Psoas muscle (tissue), 8 donors: Measurements from ENCODE around the gene ELOVL6. TPM values are rescaled to one million over a fixed set of nuclear protein-coding genes. Genes with fewer than 3 reads are reported as not detected.

Experiments
- ATAC-seq, 4 donors: fragments of 200-7000 bp; cut with Tn5 transposase; one replicate each; pipeline ENCODE4 v1.9.1; 2020; ENCODE audit warnings: moderate library complexity in 3 of 4, mild to moderate bottlenecking in 2 of 4
- DNase-seq, 2 donors: peaks; one replicate each; pipeline ENCODE4 v3.0.0-alpha.2; 2020
- H3K27ac ChIP-seq: fragments of 200-600 bp; one replicate; pipeline ENCODE4 v1.8.0; 2022
- H3K27me3 ChIP-seq, 3 donors: fragments of 200-600 bp in 1 of 3; one replicate each; pipeline versions ENCODE4 v1.6.1 to v1.8.0; 2013 to 2022; ENCODE audit warnings: low read length in 2 of 3, mild to moderate bottlenecking in 2 of 3, moderate library complexity in 1 of 3; ENCODE audit not compliant: insufficient read depth in 3 of 3
- H3K36me3 ChIP-seq, 2 donors: fragments of 200-600 bp in 1 of 2; one replicate each; pipeline versions ENCODE4 v1.6.1 to v1.8.0; 2013 to 2022; ENCODE audit warnings: low read depth in 1 of 2, mild to moderate bottlenecking in 1 of 2, moderate library complexity in 1 of 2; ENCODE audit not compliant: insufficient read depth in 1 of 2
- H3K4me1 ChIP-seq: fragments of 200-600 bp; one replicate; pipeline ENCODE4 v1.8.0; 2022
- H3K4me3 ChIP-seq: fragments of 200-600 bp; one replicate; pipeline ENCODE4 v1.8.0; 2022; ENCODE audit warnings: mild to moderate bottlenecking
- H3K9me3 ChIP-seq: fragments of 200-600 bp; one replicate; pipeline ENCODE4 v1.8.0; 2022
- CTCF ChIP-seq: fragments of 200-600 bp; IDR thresholded peaks from one replicate; pipeline ENCODE4 v1.8.0; 2022; ENCODE audit warnings: antibody characterized with exemption
- WGBS, 3 donors: extraction: QIAGEN DNeasy Blood & Tissue Kit; methylation state at CpG; one replicate each; pipeline versions ENCODE4 v1.1.6 to v1.1.7; 2013; 5-methylcytosine and 5-hydroxymethylcytosine counted together
- intact Hi-C, 2 donors: fragments of 100-400 bp; cut with DNase I; formaldehyde crosslinking; loops; one replicate each; pipeline versions ENCODE4 v1.11.0 to v1.14.2; 2022
- polyA plus RNA-seq, 3 donors: library from polyadenylated mRNA; stranded (reverse); fragments of 200-250 nt; gene quantifications; one replicate each; pipeline ENCODE4 v1.2.3, GENCODE V29; 2013
- total RNA-seq, 4 donors: library from RNA; stranded (reverse); fragmentation: NEBNext Ultra II Directional in 2 of 4; extraction: Animal tissue kit (Norgen Biotek cat#: 25700) in 2 of 4; gene quantifications; one replicate each; pipeline versions ENCODE4 v1.2.1 to v1.2.4, GENCODE V29; 2021 to 2023
- donor health status: healthy with polysubstance abuse.
- donor health status: DM: no; HTN: no; CAD: no; lungs with moderate emphysema.
- donor health status: Bipolar disorder and iron deficiency.
- donor health status: healthy.
- donor health status: DM: yes; HTN: yes; CAD: no.
- donor health status: DM: no; HTN: no; CAD: no.
- donor health status: DM: no; HTN: no; CAD: no.
- donor health status: DM: yes; HTN: yes; CAD: no.

ELOVL6 gene
- total and polyA plus RNA-seq, 7 donors = 0.35 to 4.5 (median 0.99) TPM

- DNase-seq = no peak
- ATAC-seq = no peak
- intact Hi-C loops = no loop called here
- no peaks in the 10 kb centered on the region for H3K9me3 ChIP-seq
- no peaks in the 10 kb centered on the region for H3K4me1 ChIP-seq
- H3K27me3 ChIP-seq = no peaks in the 10 kb centered on the region
- no peak overlapping the region for H3K27ac ChIP-seq
- TF ChIP-seq CTCF = no peak
- no peak overlapping the region for H3K4me3 ChIP-seq
- WGBS, 3 donors = 90 to 94% (median 92%) methylated on average over 1 of the region's 1 CpG
- no peaks in the 10 kb centered on the region for H3K36me3 ChIP-seq
Observed at GRCh38 chr4:110075891-110076290, 122.5 kb downstream of the ELOVL6 start.

- no peak for TF ChIP-seq CTCF
- Histone ChIP-seq H3K4me1 (no peaks in the 10 kb centered on the region), H3K9me3 (no peaks in the 10 kb centered on the region), H3K36me3 (no peaks in the 10 kb centered on the region), H3K27ac (no peak overlapping the region), H3K4me3 (no peak overlapping the region), H3K27me3 (no peaks in the 10 kb centered on the region)
- intact Hi-C loops = no loop called here
- ATAC-seq (no peak), DNase-seq (no peak)
Observed at GRCh38 chr4:110075083-110075738, 123.2 kb downstream of the ELOVL6 start.

GRCh38 chr4:110074570-110074969, 123.8 kb downstream of the ELOVL6 start:
- DNase-seq (no peak), ATAC-seq (no peak)
- intact Hi-C loops = no loop called here
- 72 to 97% (median 81%) methylated on average over 4 of the region's 4 CpGs for WGBS, 3 donors
- Histone ChIP-seq H3K9me3 (no peaks in the 10 kb centered on the region), H3K27me3 (no peaks in the 10 kb centered on the region), H3K27ac (no peak overlapping the region), H3K4me3 (no peak overlapping the region), H3K4me1 (no peaks in the 10 kb centered on the region), H3K36me3 (no peaks in the 10 kb centered on the region)
- no peak for TF ChIP-seq CTCF

GRCh38 chr4:110073053-110073845, 125.2 kb downstream of the ELOVL6 start:
- no peaks in the 10 kb centered on the region for H3K9me3 ChIP-seq
- DNase-seq (no peak), ATAC-seq (no peak)
- H3K27ac ChIP-seq = no peak overlapping the region
- no peaks in the 10 kb centered on the region for H3K27me3 ChIP-seq
- intact Hi-C loops = no loop called here
- 54 to 77% (median 67%) methylated on average over 10 of the region's 10 CpGs for WGBS, 3 donors
- TF ChIP-seq CTCF = no peak
- no peaks in the 10 kb centered on the region for H3K4me1 ChIP-seq
- H3K4me3 ChIP-seq = no peak overlapping the region
- H3K36me3 ChIP-seq = no peaks in the 10 kb centered on the region
